ENCODE results near the gene ST7L. TPM values are rescaled to one million over a fixed set of nuclear protein-coding genes. Genes with fewer than 3 reads are reported as not detected.
A peak's percentile ranks its signal among the peaks of the same experiment; 100 is the strongest.

ST7L gene
- total and polyA plus RNA-seq, 10 of the 15 experiments (the other 5 are each of a cell fraction or from before 2014, with no cell fraction given) = 3.6 to 13.7 (median 8.9) TPM

DNA sequence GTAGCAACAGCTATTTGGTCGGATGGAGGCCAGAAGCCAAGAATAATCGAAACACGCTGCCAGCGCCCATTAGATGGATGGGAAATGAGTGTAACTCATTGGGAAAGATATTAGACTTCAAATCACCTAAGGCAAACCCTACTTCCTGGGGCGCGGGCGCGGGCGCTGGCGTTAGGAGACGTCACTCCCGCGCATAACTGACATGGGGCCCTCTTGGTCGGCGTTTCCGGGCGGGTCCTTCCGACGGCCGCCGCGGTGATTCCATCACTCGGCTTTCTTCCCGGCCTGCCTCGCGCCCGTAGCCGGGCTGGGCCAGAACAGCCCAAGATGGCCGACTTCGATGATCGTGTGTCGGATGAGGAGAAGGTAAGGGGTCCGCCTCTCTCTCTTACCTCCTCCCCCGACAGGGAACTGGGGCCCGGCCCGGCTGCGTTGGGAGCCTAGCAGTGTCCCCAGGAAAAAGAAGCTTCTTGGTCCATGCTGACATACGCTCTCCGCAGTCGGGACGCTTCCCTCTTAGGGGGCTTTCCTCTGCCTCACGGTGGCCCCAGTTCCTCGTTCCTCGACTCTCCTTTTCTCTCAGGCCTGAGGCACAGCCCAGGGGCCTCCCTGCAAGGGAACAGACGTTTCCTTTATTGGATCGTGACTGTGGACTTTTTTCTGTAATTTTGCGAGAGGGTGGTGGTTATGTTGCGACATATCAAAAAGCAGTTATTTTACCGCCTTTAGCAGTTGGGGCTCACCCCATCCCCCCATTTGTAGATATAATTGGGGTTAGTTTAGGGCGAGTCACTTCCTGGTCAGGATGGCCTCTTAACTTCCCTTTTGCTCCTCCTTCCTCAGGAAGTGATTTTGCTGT is 806 bp upstream of the ST7L start, which contains the start of gene CAPZA1 (continued):
- TF ChIP-seq MTA3 (IDR thresholded peaks at IDR 0.05; ENCODE audit: borderline replicate concordance, low read length) = peak; percentile 18; the same call in 1 of the 2 replicates
- no peak for TF ChIP-seq NRF1 (conservative IDR thresholded peaks at IDR 0.05; ENCODE audit: low read depth, low read length)
- no peak for TF ChIP-seq NFYB (IDR thresholded peaks at IDR 0.05; ENCODE audit: insufficient read depth, low read depth, low read length)
- TF ChIP-seq, protein P1, sequence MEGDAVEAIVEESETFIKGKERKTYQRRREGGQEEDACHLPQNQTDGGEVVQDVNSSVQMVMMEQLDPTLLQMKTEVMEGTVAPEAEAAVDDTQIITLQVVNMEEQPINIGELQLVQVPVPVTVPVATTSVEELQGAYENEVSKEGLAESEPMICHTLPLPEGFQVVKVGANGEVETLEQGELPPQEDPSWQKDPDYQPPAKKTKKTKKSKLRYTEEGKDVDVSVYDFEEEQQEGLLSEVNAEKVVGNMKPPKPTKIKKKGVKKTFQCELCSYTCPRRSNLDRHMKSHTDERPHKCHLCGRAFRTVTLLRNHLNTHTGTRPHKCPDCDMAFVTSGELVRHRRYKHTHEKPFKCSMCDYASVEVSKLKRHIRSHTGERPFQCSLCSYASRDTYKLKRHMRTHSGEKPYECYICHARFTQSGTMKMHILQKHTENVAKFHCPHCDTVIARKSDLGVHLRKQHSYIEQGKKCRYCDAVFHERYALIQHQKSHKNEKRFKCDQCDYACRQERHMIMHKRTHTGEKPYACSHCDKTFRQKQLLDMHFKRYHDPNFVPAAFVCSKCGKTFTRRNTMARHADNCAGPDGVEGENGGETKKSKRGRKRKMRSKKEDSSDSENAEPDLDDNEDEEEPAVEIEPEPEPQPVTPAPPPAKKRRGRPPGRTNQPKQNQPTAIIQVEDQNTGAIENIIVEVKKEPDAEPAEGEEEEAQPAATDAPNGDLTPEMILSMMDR (IDR thresholded peaks at IDR 0.05 in 2 of 3, conservative IDR thresholded peaks at IDR 0.05 in 1 of 3; ENCODE audit: control insufficient read depth in 2 of 3, extremely low read depth in 1 of 3, insufficient read depth in 1 of 3, low read depth in 3 of 3, low read length in 3 of 3) = no peak
- TF ChIP-seq, protein P2, sequence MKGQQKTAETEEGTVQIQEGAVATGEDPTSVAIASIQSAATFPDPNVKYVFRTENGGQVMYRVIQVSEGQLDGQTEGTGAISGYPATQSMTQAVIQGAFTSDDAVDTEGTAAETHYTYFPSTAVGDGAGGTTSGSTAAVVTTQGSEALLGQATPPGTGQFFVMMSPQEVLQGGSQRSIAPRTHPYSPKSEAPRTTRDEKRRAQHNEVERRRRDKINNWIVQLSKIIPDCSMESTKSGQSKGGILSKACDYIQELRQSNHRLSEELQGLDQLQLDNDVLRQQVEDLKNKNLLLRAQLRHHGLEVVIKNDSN (IDR thresholded peaks at IDR 0.05; ENCODE audit: borderline replicate concordance, extremely low read length, insufficient read depth, low read depth, low read length) = no peak

All from GM12878 (cell line).